Tongue (tissue), 2 donors: ENCODE data around the gene PLPPR2. TPM values are rescaled to one million over a fixed set of nuclear protein-coding genes. Genes with fewer than 3 reads are reported as not detected.
"Not testable (repeated sequence)": the region's sequence is repeated elsewhere in the genome, so short reads cannot be mapped to it uniquely, and the experiment has no call there.

Experiments used
- DNase-seq: peaks from one replicate; pipeline ENCODE4 v3.0.0-alpha.2; 2015
- total RNA-seq: library from RNA; depleted of rRNA; stranded (reverse); fragments of >200 nt; gene quantifications from one replicate; pipeline ENCODE4 v1.2.3, GENCODE V29; 2014

The PLPPR2 gene
- total RNA-seq, 1 donor from 2014 or later: 20.3 TPM

- no peak for DNase-seq
Observed at GRCh38 chr19:11373885-11374432, 18.7 kb downstream of the PLPPR2 start.

GRCh38 chr19:11374433-11375142 is 19.4 kb downstream of the PLPPR2 start, which contains the start of gene SWSAP1:
TSS of gene SWSAP1 (plus strand) at chr19:11374666. CDS start at chr19:11374681, 15 bp downstream.
- peak; percentile 100 for DNase-seq

- no peak for DNase-seq
Observed at GRCh38 chr19:11375143-11375948, 20.1 kb downstream of the PLPPR2 start.

- no peak for DNase-seq
Observed at GRCh38 chr19:11377237-11377636, 22.0 kb downstream of the PLPPR2 start.

GRCh38 chr19:11377756-11378155 is 22.5 kb downstream of the PLPPR2 start:
- DNase-seq: no peak

GRCh38 chr19:11378319-11379189 is 23.3 kb downstream of the PLPPR2 start:
- DNase-seq: peak; percentile 44

- not testable (repeated sequence) for DNase-seq
Observed at GRCh38 chr19:11379269-11379845, 24.1 kb downstream of the PLPPR2 start.

- no peak for DNase-seq
Observed at GRCh38 chr19:11379857-11380350, 24.7 kb downstream of the PLPPR2 start.

- peak; percentile 98 for DNase-seq
Observed at GRCh38 chr19:11380653-11381537, 25.7 kb downstream of the PLPPR2 start.

GRCh38 chr19:11382898-11383705 is 27.9 kb downstream of the PLPPR2 start:
- peak; percentile 31 for DNase-seq

GRCh38 chr19:11383706-11384048 is 28.4 kb downstream of the PLPPR2 start:
- no peak for DNase-seq

- DNase-seq: no peak
Observed at GRCh38 chr19:11384778-11385129, 29.5 kb downstream of the PLPPR2 start.

GRCh38 chr19:11387162-11388034 is 32.2 kb downstream of the PLPPR2 start:
- no peak for DNase-seq

GRCh38 chr19:11390359-11390758 is 35.1 kb downstream of the PLPPR2 start:
- DNase-seq: no peak

- DNase-seq: no peak
Observed at GRCh38 chr19:11390933-11391680, 35.9 kb downstream of the PLPPR2 start.

GRCh38 chr19:11397089-11397610 is 41.9 kb downstream of the PLPPR2 start:
- DNase-seq: no peak

- no peak for DNase-seq
Observed at GRCh38 chr19:11399667-11400066, 44.4 kb downstream of the PLPPR2 start.

- DNase-seq: no peak
Observed at GRCh38 chr19:11400798-11401197, 45.6 kb downstream of the PLPPR2 start.
